ENCODE data around the gene NUCB1.

GRCh38 chr19:48858984-48859710, 41.0 kb upstream of the NUCB1 start:
- TF ChIP-seq, protein P1, sequence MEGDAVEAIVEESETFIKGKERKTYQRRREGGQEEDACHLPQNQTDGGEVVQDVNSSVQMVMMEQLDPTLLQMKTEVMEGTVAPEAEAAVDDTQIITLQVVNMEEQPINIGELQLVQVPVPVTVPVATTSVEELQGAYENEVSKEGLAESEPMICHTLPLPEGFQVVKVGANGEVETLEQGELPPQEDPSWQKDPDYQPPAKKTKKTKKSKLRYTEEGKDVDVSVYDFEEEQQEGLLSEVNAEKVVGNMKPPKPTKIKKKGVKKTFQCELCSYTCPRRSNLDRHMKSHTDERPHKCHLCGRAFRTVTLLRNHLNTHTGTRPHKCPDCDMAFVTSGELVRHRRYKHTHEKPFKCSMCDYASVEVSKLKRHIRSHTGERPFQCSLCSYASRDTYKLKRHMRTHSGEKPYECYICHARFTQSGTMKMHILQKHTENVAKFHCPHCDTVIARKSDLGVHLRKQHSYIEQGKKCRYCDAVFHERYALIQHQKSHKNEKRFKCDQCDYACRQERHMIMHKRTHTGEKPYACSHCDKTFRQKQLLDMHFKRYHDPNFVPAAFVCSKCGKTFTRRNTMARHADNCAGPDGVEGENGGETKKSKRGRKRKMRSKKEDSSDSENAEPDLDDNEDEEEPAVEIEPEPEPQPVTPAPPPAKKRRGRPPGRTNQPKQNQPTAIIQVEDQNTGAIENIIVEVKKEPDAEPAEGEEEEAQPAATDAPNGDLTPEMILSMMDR (IDR thresholded peaks at IDR 0.05), result no peak
- no peak for TF ChIP-seq EP300 (IDR thresholded peaks at IDR 0.05)
- TF ChIP-seq POLR2A (IDR thresholded peaks at IDR 0.05), result no peak
- no peak for TF ChIP-seq POLR2AphosphoS5 (IDR thresholded peaks at IDR 0.05)
